Lung microvascular endothelial cell (primary cell): ENCODE results near the gene THBS1. TPM values are rescaled to one million over a fixed set of nuclear protein-coding genes. Genes with fewer than 3 reads are reported as not detected.

Experiments
- DNase-seq, 2 donors: peaks; one replicate each; pipeline versions ENCODE4 v3.0.0 to v3.0.0-alpha.2; 2010; ENCODE audit warnings: low read depth in 2 of 2
- total RNA-seq: library from RNA; depleted of rRNA; stranded (reverse); fragments of >200 nt; gene quantifications from 2 replicates; pipeline ENCODE4 v1.2.1, GENCODE V29; 2014

The THBS1 gene
- total RNA-seq, 1 donor from 2014 or later, result 6,737 TPM

DNA sequence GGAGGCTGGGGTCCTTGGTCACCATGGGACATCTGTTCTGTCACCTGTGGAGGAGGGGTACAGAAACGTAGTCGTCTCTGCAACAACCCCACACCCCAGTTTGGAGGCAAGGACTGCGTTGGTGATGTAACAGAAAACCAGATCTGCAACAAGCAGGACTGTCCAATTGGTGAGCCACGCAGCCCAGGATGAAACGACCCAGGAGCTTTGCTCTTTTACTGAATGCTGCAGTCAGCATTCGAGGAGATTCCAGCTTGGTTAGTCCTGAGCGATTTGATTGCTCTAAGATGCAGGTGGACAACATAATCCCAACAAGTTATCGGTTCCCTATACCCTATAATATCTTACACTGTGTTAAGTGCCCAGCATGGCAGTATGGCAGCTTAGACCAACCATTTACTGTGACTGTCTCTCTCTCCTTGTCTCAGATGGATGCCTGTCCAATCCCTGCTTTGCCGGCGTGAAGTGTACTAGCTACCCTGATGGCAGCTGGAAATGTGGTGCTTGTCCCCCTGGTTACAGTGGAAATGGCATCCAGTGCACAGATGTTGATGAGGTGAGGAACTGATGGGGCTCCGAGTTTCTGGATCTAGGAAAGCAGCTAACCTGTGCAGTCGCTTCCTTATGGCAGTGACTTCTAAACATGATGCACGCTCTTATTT, 7.8 kb downstream of the THBS1 start:
- peak; percentile 54 to 72 for DNase-seq

DNA sequence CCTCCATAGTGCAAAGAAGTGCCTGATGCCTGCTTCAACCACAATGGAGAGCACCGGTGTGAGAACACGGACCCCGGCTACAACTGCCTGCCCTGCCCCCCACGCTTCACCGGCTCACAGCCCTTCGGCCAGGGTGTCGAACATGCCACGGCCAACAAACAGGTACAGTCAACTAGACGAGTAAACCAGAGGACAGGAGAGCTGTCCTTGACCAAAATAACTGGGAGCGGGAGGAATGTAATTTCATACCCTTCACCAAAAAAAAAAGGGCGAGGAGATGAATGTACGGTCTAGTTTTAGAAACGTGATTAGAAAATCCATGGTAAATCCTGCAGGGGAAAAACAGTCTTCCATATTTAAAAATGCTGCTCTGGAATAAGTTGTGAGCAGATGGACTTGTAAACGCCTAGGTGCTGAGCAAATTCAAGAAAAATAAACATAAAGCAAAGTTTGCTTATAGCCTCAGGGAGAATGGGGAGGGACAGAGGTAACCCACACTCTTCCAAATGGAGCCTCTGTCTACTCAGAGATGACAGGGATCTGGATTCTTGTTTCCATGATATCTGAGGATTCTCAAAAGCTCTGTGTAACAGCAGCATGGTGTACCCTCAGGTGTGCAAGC, 8.4 kb downstream of the THBS1 start:
- peak in 1 of 2 donors; percentile 39 for DNase-seq

DNA sequence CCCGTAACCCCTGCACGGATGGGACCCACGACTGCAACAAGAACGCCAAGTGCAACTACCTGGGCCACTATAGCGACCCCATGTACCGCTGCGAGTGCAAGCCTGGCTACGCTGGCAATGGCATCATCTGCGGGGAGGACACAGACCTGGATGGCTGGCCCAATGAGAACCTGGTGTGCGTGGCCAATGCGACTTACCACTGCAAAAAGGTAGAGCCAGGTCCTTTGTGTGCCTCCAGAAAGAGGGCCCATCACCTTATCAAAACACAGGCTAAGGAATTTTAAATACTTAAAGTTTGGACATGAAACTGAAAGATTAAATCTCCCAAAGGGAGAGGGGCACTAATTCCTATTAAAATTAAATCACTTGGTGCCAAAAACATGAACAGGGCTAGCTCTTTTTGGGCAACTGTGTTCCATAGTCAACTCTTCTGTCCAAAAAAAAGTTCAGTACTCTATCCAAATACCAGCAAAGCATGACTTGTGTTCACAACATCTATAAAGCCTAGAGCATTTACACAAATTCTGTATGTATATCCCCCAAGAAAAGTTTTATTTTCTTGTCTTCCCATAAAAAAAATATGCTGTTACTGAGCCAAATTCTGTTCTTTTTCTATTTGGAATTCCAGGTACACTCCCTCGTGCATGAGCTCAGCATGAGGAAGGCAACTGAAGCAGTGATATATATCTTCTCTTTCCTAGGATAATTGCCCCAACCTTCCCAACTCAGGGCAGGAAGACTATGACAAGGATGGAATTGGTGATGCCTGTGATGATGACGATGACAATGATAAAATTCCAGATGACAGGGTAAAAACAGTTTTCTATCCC, 9.2 kb downstream of the THBS1 start:
- DNase-seq, result peak; percentile 51 to 70

DNA sequence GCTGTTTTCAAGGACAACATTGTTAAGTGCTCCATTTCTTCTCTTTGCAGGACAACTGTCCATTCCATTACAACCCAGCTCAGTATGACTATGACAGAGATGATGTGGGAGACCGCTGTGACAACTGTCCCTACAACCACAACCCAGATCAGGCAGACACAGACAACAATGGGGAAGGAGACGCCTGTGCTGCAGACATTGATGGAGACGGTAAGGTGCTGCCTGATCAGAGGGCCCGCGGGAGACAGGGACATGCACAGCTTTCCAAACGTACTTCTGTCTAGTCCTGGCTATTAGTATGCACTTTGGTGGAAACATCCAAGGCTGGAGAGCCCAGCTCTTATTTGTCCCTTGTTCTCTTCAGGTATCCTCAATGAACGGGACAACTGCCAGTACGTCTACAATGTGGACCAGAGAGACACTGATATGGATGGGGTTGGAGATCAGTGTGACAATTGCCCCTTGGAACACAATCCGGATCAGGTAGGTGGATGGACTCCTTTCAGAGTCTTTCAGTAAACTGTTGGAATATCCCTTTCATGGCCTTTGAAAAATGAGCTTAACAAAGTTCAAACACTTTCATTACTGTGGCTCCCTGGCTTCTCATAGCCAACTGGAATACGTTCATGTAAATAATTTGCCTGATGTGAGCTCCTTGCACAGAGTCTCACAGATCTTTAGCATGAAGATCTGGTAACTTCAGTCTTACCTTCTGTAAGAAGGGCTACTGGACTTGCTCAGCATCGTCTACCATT, 10.4 kb downstream of the THBS1 start:
- peak; percentile 60 to 70 for DNase-seq

DNA sequence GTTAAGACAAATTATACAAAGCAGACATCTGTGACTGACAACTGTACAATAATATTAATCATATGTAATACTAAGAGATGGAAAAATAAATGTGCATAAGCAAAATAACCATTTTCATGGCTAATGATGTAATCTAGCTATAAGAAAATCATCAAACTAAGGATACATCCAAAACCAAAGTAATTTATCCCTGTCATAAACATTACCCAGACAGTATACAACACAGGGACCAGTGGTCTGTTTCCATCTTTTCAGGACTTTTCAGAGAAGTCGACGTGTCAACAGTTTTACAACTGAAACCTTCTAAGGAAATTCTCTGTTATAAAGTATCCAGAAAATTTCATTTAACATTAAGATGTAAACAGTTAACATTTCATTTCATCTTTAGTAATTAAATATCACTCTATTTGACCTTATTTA, 11.0 kb downstream of the THBS1 start:
- DNase-seq, result peak; percentile 47 to 67

DNA sequence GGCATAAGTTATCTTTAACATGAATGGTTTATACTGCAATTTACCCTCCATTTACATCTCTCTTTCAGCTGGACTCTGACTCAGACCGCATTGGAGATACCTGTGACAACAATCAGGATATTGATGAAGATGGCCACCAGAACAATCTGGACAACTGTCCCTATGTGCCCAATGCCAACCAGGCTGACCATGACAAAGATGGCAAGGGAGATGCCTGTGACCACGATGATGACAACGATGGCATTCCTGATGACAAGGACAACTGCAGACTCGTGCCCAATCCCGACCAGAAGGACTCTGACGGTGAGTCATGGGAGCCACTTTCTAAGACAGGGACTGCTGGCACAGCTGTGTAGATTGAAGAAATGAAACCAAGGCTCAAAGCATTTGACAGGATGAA, 11.6 kb downstream of the THBS1 start:
- DNase-seq, result peak; percentile 65 to 78

DNA sequence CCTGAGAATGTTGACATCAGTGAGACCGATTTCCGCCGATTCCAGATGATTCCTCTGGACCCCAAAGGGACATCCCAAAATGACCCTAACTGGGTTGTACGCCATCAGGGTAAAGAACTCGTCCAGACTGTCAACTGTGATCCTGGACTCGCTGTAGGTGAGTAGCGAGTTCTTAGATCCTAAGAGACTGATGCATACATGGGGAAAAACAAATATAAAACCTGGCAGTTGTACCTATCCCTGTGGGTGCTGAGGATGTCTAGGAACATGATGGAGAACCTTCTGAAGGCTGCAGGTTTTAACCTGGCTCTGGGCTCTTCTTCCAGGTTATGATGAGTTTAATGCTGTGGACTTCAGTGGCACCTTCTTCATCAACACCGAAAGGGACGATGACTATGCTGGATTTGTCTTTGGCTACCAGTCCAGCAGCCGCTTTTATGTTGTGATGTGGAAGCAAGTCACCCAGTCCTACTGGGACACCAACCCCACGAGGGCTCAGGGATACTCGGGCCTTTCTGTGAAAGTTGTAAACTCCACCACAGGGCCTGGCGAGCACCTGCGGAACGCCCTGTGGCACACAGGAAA, 12.3 kb downstream of the THBS1 start:
- DNase-seq, result peak in 1 of 2 donors; percentile 61

DNA sequence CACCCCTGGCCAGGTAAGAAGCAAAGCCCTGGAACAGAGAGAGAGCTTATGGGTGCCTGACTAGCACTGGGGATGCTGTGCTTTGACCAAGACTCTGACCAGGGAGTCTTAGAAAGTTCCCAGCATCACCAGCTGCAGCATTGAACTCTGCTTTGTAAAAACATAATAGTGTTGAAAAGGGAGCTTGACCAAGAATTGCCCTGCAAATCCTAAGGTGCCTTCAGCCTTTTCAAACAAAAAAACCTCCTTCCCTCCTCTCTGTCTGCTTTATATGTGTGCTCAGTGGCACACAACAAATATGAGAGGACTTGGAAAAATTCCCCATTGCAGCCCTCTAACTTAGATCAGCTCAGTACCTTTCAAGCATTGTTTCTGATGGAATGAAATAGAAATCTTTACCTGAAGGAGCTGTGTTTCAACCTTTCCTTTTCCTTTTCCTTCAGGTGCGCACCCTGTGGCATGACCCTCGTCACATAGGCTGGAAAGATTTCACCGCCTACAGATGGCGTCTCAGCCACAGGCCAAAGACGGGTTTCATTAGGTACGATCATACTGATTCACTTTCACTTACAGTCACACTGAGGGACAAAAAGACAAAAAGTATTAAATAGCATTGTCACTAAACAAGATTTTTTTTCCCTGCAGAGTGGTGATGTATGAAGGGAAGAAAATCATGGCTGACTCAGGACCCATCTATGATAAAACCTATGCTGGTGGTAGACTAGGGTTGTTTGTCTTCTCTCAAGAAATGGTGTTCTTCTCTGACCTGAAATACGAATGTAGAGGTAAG, 13.0 kb downstream of the THBS1 start:
- DNase-seq, result peak; percentile 46 to 66

DNA sequence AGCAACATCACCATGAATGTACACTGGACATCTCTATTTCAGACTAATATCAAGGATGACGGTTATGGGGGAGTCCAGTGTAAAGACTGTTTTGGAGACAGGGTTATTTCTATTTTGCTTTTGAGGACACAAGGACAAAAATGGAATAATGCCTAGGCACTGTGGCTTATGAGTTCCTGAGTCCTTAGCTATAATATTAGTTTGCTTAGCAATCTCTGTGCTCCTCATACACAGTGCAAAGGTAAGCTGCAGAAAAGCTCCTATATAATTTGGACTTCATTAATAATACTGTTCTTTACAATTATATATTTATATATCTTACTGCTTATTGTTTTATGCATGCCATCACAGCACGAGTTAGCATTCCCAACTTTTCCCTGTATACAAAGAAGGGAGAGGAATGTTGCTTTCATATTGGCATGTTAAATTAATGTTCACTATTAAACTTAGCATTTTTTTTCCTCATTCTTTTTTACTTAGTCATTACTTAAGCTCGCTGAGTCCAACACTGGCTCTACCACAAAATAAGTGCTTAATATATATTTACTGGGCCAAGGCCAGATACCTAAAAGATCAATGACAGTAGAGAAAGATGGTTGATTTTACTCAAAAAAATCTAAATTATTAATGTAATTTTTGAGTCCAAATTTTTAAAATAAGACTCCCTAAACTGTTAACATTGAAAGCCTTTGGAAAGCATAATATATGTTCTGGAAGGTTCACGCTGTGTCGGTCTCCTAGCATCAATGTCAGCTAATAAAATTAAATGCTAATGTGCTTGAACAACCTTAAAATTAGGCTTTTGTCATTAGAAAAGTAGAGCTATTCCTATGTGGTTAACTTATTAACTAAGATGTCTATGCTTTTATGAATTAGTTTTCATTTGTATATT, 13.8 kb downstream of the THBS1 start:
- DNase-seq, result peak; percentile 45 to 62

DNA sequence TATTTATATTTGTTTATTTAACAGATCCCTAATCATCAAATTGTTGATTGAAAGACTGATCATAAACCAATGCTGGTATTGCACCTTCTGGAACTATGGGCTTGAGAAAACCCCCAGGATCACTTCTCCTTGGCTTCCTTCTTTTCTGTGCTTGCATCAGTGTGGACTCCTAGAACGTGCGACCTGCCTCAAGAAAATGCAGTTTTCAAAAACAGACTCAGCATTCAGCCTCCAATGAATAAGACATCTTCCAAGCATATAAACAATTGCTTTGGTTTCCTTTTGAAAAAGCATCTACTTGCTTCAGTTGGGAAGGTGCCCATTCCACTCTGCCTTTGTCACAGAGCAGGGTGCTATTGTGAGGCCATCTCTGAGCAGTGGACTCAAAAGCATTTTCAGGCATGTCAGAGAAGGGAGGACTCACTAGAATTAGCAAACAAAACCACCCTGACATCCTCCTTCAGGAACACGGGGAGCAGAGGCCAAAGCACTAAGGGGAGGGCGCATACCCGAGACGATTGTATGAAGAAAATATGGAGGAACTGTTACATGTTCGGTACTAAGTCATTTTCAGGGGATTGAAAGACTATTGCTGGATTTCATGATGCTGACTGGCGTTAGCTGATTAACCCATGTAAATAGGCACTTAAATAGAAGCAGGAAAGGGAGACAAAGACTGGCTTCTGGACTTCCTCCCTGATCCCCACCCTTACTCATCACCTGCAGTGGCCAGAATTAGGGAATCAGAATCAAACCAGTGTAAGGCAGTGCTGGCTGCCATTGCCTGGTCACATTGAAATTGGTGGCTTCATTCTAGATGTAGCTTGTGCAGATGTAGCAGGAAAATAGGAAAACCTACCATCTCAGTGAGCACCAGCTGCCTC, 14.7 kb downstream of the THBS1 start:
- DNase-seq, result peak; percentile 68 to 83

DNA sequence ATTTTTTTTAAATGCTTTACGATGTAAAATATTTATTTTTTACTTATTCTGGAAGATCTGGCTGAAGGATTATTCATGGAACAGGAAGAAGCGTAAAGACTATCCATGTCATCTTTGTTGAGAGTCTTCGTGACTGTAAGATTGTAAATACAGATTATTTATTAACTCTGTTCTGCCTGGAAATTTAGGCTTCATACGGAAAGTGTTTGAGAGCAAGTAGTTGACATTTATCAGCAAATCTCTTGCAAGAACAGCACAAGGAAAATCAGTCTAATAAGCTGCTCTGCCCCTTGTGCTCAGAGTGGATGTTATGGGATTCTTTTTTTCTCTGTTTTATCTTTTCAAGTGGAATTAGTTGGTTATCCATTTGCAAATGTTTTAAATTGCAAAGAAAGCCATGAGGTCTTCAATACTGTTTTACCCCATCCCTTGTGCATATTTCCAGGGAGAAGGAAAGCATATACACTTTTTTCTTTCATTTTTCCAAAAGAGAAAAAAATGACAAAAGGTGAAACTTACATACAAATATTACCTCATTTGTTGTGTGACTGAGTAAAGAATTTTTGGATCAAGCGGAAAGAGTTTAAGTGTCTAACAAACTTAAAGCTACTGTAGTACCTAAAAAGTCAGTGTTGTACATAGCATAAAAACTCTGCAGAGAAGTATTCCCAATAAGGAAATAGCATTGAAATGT, 15.6 kb downstream of the THBS1 start:
- peak; percentile 73 to 84 for DNase-seq

DNA sequence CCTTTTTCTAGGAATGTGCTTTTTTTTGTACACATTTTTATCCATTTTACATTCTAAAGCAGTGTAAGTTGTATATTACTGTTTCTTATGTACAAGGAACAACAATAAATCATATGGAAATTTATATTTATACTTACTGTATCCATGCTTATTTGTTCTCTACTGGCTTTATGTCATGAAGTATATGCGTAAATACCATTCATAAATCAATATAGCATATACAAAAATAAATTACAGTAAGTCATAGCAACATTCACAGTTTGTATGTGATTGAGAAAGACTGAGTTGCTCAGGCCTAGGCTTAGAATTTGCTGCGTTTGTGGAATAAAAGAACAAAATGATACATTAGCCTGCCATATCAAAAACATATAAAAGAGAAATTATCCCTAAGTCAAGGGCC, 16.5 kb downstream of the THBS1 start:
- no peak for DNase-seq

DNA sequence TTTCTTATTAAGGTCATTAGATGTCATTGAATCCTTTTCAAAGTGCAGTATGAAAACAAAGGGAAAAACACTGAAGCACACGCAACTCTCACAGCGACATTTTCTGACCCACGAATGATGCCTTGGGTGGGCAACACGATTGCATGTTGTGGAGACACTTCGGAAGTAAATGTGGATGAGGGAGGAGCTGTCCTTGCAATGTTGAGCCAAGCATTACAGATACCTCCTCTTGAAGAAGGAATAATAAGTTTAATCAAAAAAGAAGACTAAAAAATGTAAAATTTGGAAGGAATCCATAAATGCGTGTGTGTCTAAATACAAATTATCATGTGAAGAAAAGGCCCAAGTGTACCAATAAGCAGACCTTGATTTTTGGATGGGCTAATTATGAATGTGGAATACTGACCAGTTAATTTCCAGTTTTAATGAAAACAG, 16.9 kb downstream of the THBS1 start:
- peak; percentile 95 to 97 for DNase-seq

DNA sequence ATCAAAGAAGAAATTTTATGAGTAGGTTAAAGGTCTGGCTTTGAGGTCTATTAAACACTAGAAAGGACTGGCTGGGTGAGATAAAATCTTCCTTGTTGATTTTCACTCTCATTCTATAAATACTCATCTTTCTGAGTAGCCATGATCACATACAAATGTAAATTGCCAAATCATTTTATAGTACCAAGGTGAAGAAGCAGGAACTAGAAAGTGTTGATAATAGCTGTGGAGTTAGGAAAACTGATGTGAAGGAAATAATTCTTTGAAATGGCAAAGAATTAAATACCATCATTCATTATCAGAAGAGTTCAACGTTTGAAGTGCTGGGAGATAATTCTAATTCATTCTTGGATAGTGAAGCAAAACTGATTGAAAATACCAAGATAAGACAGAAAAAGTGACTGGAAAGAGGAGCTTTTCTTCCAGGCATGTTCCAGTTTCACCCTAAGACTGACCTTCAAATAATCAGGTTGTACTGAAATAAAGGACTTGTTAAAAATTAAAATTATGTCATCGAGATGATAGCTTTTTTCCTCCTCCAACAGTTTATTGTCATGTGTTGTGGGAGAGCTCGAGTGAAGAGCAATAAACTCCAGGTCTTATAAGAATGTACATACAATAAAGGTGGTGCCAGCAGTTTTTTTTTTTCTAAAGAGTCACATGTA, 17.4 kb downstream of the THBS1 start:
- peak; percentile 89 to 91 for DNase-seq

DNA sequence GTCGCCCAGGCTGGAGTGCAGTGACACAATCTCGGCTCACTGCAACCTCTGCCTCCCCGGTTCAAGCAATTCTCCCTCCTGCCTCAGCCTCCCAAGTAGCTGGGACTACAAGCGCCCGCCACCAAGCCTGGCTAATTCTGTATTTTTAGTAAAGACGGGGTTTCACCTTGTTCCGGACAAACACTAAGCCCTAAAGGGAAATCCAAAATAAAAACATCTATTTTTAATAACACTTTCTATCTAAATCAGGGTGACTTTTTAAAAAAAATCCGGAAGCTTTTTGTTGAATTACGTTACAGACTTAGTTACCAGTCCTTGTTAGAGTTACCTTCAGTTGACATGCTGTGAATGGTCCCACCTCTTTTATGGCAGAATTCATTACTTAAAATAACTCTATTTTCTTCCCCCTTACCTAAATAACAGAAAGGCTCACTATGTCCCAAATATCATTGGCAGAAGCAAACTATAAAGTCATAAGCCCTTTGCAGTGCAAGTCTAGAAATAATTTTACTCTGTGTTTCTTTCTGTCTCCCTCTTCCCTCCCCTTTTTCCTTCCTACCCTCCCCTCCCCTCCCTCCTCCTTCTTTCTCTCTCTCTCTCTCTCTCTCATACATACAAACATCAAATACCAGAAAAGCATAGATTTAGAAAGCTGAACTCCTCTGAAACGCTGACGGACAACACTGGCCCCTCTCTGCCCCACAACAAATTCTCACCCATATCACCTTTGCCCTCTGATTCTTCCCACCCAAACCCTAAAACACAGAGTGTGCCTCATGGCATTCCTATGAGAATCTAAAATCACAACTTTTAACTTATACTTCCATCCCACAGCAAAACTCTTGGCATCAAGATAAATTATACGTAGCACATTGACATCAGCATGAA, 18.3 kb downstream of the THBS1 start:
- peak; percentile 77 to 85 for DNase-seq

DNA sequence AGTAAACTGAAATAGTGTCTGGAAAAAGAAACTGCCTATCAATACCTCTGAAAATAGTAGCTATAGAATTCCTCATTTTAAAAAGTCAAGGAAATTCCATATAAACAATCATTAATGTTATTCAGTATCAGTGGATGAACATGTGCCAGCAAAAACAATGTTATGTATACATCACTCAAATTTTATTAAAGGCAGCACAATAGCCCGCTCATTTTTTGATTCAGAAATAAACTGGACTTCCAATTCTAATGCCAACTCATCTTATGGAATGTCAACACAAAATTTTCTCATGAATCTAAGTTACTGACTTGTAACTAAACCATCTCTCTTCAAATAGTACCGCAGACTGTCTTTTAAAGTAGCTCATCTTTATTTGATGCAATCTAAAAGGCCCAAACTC, 19.0 kb downstream of the THBS1 start:
- DNase-seq, result peak; percentile 48 to 72
